Bronchial epithelial cell (primary cell): ENCODE data around the gene NMBR. TPM values are rescaled to one million over a fixed set of nuclear protein-coding genes. Genes with fewer than 3 reads are reported as not detected.

Source experiments
- DNase-seq: peaks from one replicate; pipeline ENCODE4 v3.0.0-alpha.2; 2010; ENCODE audit warnings: low read depth
- FAIRE-seq: peaks from 2 replicates; lab custom pipeline; 2011; peaks lifted over from hg19 to GRCh38; lab: Jason Lieb, UNC
- H3K27me3 ChIP-seq: 2 replicates; pipeline ENCODE4 v1.5.1; 2011; ENCODE audit warnings: low read length; ENCODE audit not compliant: control insufficient read depth, insufficient read depth
- H3K36me3 ChIP-seq: 2 replicates; pipeline ENCODE4 v1.5.1; 2011; ENCODE audit warnings: low read length; ENCODE audit not compliant: control insufficient read depth, insufficient read depth
- H3K4me3 ChIP-seq: 2 replicates; pipeline ENCODE4 v1.5.1; 2011; ENCODE audit warnings: mild to moderate bottlenecking, low read depth, low read length, control low read depth
- total RNA-seq: library from RNA; depleted of rRNA; stranded (reverse); fragments of >200 nt; gene quantifications from 2 replicates; pipeline ENCODE4 v1.2.1, GENCODE V29; 2014
- TF ChIP-seq, protein P1 (sequence below): IDR thresholded peaks from 2 replicates; pipeline ENCODE4 v1.5.1; 2011; ENCODE audit warnings: mild to moderate bottlenecking, moderate library complexity, low read length, control low read depth, inconsistent platforms; ENCODE audit not compliant: insufficient read depth, severe bottlenecking

NMBR gene
- total RNA-seq, 1 donor from 2014 or later = not detected

DNA sequence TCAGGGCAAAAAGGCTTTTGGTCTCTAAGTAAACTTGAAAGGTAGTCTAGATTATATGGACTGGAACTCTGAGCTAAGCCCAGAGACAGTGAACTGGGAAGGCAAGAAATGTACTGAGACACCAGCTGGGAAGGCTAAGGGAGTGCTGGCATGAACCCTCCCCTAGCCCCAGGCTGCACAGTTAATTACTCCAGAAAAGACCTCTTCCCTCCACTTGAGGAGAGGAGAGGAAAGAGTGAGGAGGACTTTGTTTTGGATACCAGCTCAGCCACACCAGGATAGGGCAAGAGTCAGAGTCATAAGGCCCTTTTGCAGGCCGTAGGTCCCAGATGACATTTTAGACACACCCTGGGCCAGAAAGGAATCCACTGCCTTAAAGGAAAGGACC lies 98.3 kb downstream of the NMBR start:
- FAIRE-seq = no peak
- TF ChIP-seq, protein P1, sequence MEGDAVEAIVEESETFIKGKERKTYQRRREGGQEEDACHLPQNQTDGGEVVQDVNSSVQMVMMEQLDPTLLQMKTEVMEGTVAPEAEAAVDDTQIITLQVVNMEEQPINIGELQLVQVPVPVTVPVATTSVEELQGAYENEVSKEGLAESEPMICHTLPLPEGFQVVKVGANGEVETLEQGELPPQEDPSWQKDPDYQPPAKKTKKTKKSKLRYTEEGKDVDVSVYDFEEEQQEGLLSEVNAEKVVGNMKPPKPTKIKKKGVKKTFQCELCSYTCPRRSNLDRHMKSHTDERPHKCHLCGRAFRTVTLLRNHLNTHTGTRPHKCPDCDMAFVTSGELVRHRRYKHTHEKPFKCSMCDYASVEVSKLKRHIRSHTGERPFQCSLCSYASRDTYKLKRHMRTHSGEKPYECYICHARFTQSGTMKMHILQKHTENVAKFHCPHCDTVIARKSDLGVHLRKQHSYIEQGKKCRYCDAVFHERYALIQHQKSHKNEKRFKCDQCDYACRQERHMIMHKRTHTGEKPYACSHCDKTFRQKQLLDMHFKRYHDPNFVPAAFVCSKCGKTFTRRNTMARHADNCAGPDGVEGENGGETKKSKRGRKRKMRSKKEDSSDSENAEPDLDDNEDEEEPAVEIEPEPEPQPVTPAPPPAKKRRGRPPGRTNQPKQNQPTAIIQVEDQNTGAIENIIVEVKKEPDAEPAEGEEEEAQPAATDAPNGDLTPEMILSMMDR = no peak

DNA sequence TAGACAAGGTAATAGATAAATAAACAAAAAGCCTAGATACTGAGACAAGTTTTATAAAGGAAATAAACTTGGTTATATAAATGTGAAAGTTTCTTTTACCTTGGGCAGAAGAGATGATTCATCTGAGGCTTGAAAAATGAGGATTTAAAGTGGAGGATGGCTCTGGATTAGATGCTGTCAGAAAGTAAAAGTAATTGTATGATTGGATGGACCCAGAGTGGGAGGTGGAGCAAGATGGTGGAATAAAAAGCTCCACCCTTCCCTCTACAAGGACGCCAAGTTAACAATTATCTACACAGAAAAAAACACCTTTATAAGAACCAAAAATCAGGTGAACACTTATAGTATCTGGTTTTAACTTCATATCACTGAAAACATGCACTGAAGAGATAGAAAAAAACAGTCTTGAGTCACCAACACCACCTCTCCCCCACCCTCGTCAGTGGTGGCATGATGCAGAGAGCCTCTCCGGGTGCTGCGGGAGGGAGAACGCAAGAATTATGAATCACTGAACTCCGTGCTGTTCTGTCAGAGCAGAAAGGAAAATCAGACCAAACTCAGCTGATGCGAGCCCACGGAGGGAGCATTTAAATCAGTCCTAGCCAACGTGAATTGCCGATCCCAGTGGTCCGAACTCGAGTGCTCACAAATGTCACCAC lies 98.9 kb downstream of the NMBR start:
- TF ChIP-seq, protein P1 = no peak
- DNase-seq = no peak
- FAIRE-seq = peak; percentile 64
- Histone ChIP-seq H3K4me3 (no peak overlapping the region), H3K27me3 (no peaks in the 10 kb centered on the region), H3K36me3 (no peaks in the 10 kb centered on the region)

More for the DNA sequence above, 98.3 kb downstream of the NMBR start:
- no peak overlapping the region for H3K4me3 ChIP-seq
- DNase-seq = no peak
- H3K27me3 ChIP-seq = no peaks in the 10 kb centered on the region
- no peaks in the 10 kb centered on the region for H3K36me3 ChIP-seq

DNA sequence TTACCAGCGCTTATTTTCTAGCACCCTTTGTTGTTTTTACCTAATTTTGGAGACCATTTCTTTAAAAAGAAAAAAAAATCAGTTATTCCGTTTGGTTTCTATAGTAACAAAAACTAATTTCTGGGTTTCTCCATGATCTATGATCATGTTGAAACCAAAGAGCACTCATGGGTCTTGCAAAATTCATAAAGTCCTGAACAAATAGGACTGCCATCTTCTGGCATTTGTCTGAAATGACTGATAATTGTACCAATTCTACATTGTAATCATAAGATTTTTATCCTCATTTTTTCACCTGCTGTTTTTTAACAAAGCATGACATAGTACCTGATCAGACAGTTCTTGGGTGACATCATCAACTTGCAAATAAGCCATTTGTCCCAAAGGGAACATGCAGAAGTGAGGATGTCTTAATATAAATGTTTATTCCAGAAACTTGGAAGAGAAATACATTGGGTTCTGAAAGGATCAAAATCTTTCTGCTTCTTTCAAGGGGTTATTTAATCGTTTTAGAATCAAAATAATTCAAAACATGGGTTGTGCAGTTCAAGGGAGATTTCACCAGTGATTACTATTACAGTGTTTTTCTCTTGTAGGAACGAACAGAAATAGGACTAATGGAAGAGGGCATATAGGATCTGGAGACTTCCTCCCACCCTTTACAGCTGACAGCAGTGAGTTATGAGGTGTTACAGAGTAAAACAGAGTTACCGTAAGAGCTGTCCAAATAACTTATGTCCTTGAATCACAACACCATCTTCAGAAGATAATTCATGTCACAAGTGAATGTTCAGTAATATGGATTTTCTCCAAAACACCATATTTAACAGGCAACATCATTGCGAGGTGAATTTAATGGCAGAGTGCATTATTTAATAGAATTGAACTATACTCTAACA lies 101.3 kb downstream of the NMBR start:
- peak; percentile 27 for DNase-seq
- no peaks in the 10 kb centered on the region for H3K27me3 ChIP-seq
- TF ChIP-seq, protein P1 = peak; percentile 4
- no peak overlapping the region for H3K4me3 ChIP-seq
- no peak for FAIRE-seq
- no peaks in the 10 kb centered on the region for H3K36me3 ChIP-seq

DNA sequence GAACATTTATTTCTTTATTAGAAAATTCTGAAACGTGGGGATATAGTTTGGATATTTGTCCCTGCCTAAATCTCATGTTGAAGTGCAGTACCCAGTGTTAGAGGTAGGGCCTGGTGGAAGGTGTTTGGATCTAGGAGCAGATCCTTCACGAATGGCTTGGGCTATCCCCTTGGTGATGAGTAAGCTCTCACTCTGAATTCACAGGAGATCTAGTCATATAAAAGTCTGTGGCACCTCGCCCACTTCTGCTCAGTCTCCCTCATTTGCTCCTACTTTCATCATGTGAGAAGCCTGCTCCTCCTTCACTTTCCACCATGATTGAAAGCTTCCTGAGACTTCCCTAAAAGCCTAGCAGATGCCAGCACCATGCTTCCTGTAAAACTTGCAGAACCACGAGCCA lies 111.0 kb downstream of the NMBR start:
- TF ChIP-seq, protein P1 = no peak
- H3K27me3 ChIP-seq = no peaks in the 10 kb centered on the region

DNA sequence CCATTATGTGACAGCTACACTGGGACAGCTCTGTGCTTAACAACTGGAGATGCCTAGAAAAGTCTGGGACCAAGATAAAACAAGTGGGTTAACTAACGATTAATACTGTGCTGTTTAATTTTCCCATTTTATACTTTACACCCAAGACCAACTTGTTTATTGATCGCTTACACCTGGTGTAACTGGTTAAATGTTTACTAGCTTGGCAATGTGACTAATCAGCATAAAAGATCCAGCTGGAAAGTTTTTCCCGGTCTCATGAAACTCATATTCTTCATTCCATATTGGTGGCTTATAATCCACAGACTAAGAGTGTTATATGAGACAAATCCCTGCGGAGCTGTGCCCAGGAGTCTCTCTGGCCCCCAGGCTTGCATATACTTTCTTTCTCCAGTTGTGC lies 115.9 kb downstream of the NMBR start:
- no peak for FAIRE-seq
- no peak for DNase-seq
- H3K4me3 ChIP-seq = no peak overlapping the region

More for the DNA sequence above, 111.0 kb downstream of the NMBR start:
- FAIRE-seq (no peak), DNase-seq (no peak)
- no peak overlapping the region for H3K4me3 ChIP-seq
- H3K36me3 ChIP-seq = no peaks in the 10 kb centered on the region

More for the DNA sequence above, 115.9 kb downstream of the NMBR start:
- TF ChIP-seq, protein P1 = no peak
- Histone ChIP-seq H3K27me3 (no peaks in the 10 kb centered on the region), H3K36me3 (no peaks in the 10 kb centered on the region)
